ENCODE results near the gene HPSE2.

Gene HPSE2

DNA sequence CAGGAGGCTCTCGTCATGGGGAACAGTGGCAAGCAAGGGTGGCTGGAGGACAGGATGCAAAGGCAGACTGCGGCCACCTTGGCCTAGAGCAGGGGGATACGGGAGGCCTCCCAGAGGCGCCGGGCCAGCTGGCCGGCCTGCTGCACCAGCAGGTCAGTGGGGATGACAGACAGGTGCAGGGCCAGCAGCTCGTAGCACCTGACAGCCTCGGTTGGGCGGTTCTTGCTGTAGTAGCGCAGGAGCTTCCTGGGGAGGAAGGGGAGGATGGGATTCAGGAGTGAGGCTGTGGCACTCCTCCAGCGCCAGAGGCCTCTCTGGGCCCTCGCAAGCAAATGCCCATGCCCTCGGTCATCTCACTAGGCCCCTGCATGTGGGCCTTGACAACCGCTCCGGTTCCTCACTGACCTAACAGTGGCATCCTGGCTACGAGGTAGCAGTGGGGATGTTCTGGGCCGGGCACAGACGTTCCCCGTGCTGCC is 818.1 kb downstream of the HPSE2 start:
- no peak overlapping the region for H3K4me3 ChIP-seq (ENCODE audit: low read length)
- no peaks in the 10 kb centered on the region for H3K36me3 ChIP-seq (replicated peaks; ENCODE audit: low read depth, low read length)
- H3K4me2 ChIP-seq (ENCODE audit: low read length): no peak overlapping the region
- no peak overlapping the region for H2AFZ ChIP-seq (ENCODE audit: low read depth, low read length)
- no peaks in the 10 kb centered on the region for H3K9me3 ChIP-seq (ENCODE audit: insufficient read depth, low read length)
- H3K79me2 ChIP-seq (ENCODE audit: low read length): no peaks in the 10 kb centered on the region
- no peak overlapping the region for H3K27ac ChIP-seq (ENCODE audit: low read length)
- H3K4me1 ChIP-seq (ENCODE audit: low read length): no peaks in the 10 kb centered on the region
- TF ChIP-seq, protein P1, sequence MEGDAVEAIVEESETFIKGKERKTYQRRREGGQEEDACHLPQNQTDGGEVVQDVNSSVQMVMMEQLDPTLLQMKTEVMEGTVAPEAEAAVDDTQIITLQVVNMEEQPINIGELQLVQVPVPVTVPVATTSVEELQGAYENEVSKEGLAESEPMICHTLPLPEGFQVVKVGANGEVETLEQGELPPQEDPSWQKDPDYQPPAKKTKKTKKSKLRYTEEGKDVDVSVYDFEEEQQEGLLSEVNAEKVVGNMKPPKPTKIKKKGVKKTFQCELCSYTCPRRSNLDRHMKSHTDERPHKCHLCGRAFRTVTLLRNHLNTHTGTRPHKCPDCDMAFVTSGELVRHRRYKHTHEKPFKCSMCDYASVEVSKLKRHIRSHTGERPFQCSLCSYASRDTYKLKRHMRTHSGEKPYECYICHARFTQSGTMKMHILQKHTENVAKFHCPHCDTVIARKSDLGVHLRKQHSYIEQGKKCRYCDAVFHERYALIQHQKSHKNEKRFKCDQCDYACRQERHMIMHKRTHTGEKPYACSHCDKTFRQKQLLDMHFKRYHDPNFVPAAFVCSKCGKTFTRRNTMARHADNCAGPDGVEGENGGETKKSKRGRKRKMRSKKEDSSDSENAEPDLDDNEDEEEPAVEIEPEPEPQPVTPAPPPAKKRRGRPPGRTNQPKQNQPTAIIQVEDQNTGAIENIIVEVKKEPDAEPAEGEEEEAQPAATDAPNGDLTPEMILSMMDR (IDR thresholded peaks at IDR 0.05; ENCODE audit: low read depth, low read length): no peak
- TF ChIP-seq EZH2phosphoT487 (IDR thresholded peaks at IDR 0.05; ENCODE audit: low read depth): no peak
- no peaks in the 10 kb centered on the region for H3K27me3 ChIP-seq (ENCODE audit: low read depth, low read length)
- no peak overlapping the region for H3K9ac ChIP-seq (ENCODE audit: low read length)
- H4K20me1 ChIP-seq (ENCODE audit: insufficient read depth, low read length): no peaks in the 10 kb centered on the region

DNA sequence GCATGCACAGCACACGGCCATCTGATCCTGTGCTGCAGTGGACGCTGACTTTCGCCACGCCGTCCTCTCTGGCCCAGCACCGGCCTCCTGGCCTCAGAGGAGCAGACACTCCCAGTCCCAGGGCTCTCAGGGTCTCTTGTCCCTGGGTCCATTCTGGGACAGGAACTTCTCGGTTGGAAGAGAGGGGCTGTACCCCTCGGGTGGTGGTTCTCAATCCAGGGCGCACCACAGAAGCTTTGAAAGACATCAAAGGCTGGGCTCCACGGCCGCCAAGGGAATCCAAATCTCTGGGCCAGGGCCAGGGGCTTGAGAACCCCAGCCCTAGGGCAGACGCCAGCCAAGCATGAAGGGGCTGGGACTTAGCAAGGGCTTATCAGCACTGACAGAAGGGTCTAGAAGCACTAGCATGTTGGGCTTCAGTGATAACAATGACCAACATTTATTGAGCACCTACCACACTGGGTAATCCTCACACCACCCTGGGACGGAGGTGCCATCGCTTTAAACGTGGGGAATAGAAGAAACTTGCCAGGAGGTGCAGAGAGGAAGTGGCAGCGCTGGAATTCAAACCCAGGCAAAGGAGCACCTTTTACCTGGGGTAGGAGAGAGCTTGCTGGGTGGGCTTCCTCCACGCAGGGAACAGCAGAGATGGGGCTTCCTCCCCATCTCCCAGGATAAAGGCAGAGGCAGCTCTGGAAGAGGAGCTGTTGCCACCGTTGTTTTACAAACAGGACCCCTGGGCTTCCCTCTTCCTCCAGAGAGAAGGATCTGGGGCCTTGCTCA is 818.9 kb downstream of the HPSE2 start:
- no peaks in the 10 kb centered on the region for H3K79me2 ChIP-seq (ENCODE audit: low read length)
- H3K4me2 ChIP-seq (ENCODE audit: low read length): no peak overlapping the region
- H3K27ac ChIP-seq (ENCODE audit: low read length): no peak overlapping the region
- no peak overlapping the region for H3K9ac ChIP-seq (ENCODE audit: low read length)
- H3K27me3 ChIP-seq (ENCODE audit: low read depth, low read length): no peaks in the 10 kb centered on the region
- H2AFZ ChIP-seq (ENCODE audit: low read depth, low read length): no peak overlapping the region
- no peaks in the 10 kb centered on the region for H3K9me3 ChIP-seq (ENCODE audit: insufficient read depth, low read length)
- no peak overlapping the region for H3K4me3 ChIP-seq (ENCODE audit: low read length)
- H3K4me1 ChIP-seq (ENCODE audit: low read length): peaks cover 4% of the 10 kb centered on the region
- no peak for TF ChIP-seq EZH2phosphoT487 (IDR thresholded peaks at IDR 0.05; ENCODE audit: low read depth)
- TF ChIP-seq, protein P1 (IDR thresholded peaks at IDR 0.05; ENCODE audit: low read depth, low read length): no peak
- H4K20me1 ChIP-seq (ENCODE audit: insufficient read depth, low read length): no peaks in the 10 kb centered on the region
- H3K36me3 ChIP-seq (replicated peaks; ENCODE audit: low read depth, low read length): no peaks in the 10 kb centered on the region

DNA sequence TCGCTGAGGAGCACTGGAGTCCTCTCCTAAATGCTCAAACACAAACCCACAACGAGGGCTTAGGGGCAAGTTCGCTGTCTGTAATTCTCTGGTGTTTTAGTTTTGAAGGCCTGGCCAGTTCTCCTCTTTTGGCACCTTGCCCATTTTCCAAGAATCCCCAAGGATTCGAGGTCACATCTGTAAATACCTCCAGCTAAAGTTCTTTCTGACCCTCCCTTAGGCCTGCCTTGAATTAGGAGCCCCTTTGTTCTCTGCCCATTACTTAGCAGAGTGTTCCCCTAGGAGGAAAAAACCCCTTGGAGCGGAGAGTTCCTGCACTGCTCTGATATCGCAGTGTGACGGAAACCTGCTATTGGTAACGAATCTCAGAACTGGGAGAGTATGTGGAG is 819.9 kb downstream of the HPSE2 start:
- no peaks in the 10 kb centered on the region for H3K79me2 ChIP-seq (ENCODE audit: low read length)
- H3K4me1 ChIP-seq (ENCODE audit: low read length): peaks cover 12% of the 10 kb centered on the region
- H3K4me3 ChIP-seq (ENCODE audit: low read length): no peak overlapping the region
- no peaks in the 10 kb centered on the region for H3K36me3 ChIP-seq (replicated peaks; ENCODE audit: low read depth, low read length)
- H3K9me3 ChIP-seq (ENCODE audit: insufficient read depth, low read length): no peaks in the 10 kb centered on the region
- TF ChIP-seq EZH2phosphoT487 (IDR thresholded peaks at IDR 0.05; ENCODE audit: low read depth): no peak
- H3K27me3 ChIP-seq (ENCODE audit: low read depth, low read length): no peaks in the 10 kb centered on the region
- H3K9ac ChIP-seq (ENCODE audit: low read length): no peak overlapping the region
- H2AFZ ChIP-seq (ENCODE audit: low read depth, low read length): no peak overlapping the region
- H3K4me2 ChIP-seq (ENCODE audit: low read length): no peak overlapping the region
- no peak overlapping the region for H3K27ac ChIP-seq (ENCODE audit: low read length)
- no peaks in the 10 kb centered on the region for H4K20me1 ChIP-seq (ENCODE audit: insufficient read depth, low read length)

DNA sequence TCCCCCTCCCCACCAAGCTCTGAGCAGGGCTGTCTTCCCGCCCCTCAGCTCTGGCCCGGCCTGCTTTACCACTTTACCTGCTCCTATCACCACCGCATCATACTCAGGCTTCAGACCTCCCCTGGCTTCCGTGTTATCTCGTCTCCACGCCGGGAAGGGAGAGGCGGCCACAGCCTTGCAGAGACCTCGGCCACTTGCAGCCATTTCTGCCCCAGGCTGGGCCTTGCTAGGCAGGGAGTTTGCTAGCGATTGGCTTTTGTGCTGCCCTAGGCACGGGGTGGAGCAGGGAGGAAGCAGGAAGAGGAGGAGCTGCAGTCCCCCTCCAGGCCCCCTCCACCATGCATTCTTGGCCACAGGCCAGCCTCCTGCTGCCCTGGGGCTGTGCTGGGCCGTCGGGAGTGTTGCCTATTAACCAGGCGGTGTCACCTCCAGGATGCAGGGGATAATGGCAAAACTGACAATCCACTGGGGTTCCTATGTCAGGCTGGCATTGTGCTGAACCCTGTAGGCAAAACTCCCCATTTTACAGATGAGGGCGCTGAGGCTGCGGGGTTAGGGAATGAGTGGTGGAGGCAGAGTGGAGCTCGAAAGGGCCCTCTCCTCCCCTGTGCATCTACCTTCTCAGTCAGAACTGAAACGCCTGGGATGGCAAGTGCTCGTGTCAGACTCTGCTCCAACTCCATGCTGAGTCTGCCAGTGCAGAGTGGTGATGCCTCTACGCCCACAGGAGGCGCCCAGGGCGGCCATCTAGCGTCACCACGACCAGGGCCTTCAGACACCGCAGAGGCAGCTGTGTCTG is 820.5 kb downstream of the HPSE2 start, which contains the start of gene PYROXD2:
TSS of gene PYROXD2 (minus strand) at position 251 of the 799 bp plus-strand sequence. CDS start at position 204, 47 bp downstream.
- no peaks in the 10 kb centered on the region for H3K9me3 ChIP-seq (ENCODE audit: insufficient read depth, low read length)
- H4K20me1 ChIP-seq (ENCODE audit: insufficient read depth, low read length): no peaks in the 10 kb centered on the region
- H3K4me2 ChIP-seq (ENCODE audit: low read length): no peak within 1 kb of the TSS
- H3K36me3 ChIP-seq (replicated peaks; ENCODE audit: low read depth, low read length): no peaks in the 10 kb centered on the region
- H3K27me3 ChIP-seq (ENCODE audit: low read depth, low read length): no peaks in the 10 kb centered on the region
- peaks cover 12% of the 10 kb centered on the region for H3K4me1 ChIP-seq (ENCODE audit: low read length)
- H3K27ac ChIP-seq (ENCODE audit: low read length): no peak within 1 kb of the TSS
- no peak within 1 kb of the TSS for H3K9ac ChIP-seq (ENCODE audit: low read length)
- no peaks in the 10 kb centered on the region for H3K79me2 ChIP-seq (ENCODE audit: low read length)
- H2AFZ ChIP-seq (ENCODE audit: low read depth, low read length): no peak within 1 kb of the TSS
- H3K4me3 ChIP-seq (ENCODE audit: low read length): no peak within 1 kb of the TSS
- TF ChIP-seq, protein P1 (IDR thresholded peaks at IDR 0.05; ENCODE audit: low read depth, low read length): no peak
- TF ChIP-seq EZH2phosphoT487 (IDR thresholded peaks at IDR 0.05; ENCODE audit: low read depth): no peak
